ENCODE data around the gene BCS1L. TPM values are rescaled to one million over a fixed set of nuclear protein-coding genes. Genes with fewer than 3 reads are reported as not detected.

The BCS1L gene
- total RNA-seq, 4 donors from 2014 or later: 40.3 to 51.3 (median 42.8) TPM

- in situ Hi-C loops (cut with MboI; ENCODE audit: low pct_ligation_motif_present in 1 of 4, low pct_unique_long_range_greater_than_20kb in 1 of 4, low sequenced_read_pairs in 3 of 4): no loop called here
- WGBS, 2 donors (ENCODE audit: low coverage in 1 of 2): 94 to 96% methylated on average over 6 to 7 of the region's 7 CpGs
- peaks cover 6 to 9% (median 7%) of the 10 kb centered on the region in 4 donors for H3K4me1 ChIP-seq
Observed at GRCh38 chr2:218664653-218665052, 5.2 kb downstream of the BCS1L start.

GRCh38 chr2:218671097-218671653 is 11.7 kb downstream of the BCS1L start:
- Histone ChIP-seq H3K27me3 (no peaks in the 10 kb centered on the region), H3K4me3 (peak overlapping the region; percentile 39 to 79 (median 72)), H3K4me1 (peaks cover 12 to 17% (median 16%) of the 10 kb centered on the region in 4 donors), H3K36me3 (peaks cover 0 to 14% (median 2%) of the 10 kb centered on the region in 4 donors), H3K27ac (peak overlapping the region; percentile 73 to 84 (median 83)), H3K9me3 (no peaks in the 10 kb centered on the region)
- in situ Hi-C loops (cut with MboI; ENCODE audit: low pct_ligation_motif_present in 1 of 4, low pct_unique_long_range_greater_than_20kb in 1 of 4, low sequenced_read_pairs in 3 of 4) (no loop called here), intact Hi-C loops (cut with DNase I; ENCODE audit: low total_unique reads) (no loop called here)
- TF ChIP-seq POLR2AphosphoS5 (IDR thresholded peaks at IDR 0.05): no peak
- TF ChIP-seq POLR2A (IDR thresholded peaks at IDR 0.05): no peak
- no peak for TF ChIP-seq CTCF (IDR thresholded peaks at IDR 0.05)
- no peak for TF ChIP-seq EP300 (IDR thresholded peaks at IDR 0.05; ENCODE audit: low read depth)
- WGBS, 2 donors (ENCODE audit: low coverage in 1 of 2): 40 to 53% methylated on average over 8 to 12 of the region's 12 CpGs
- DNase-seq: no peak

More at GRCh38 chr2:218664653-218665052, 5.2 kb downstream of the BCS1L start:
- TF ChIP-seq POLR2A (IDR thresholded peaks at IDR 0.05) (no peak), EP300 (IDR thresholded peaks at IDR 0.05; ENCODE audit: low read depth) (no peak), POLR2AphosphoS5 (IDR thresholded peaks at IDR 0.05) (no peak), CTCF (IDR thresholded peaks at IDR 0.05) (no peak)
- Histone ChIP-seq H3K36me3 (peaks cover 0 to 39% (median 20%) of the 10 kb centered on the region in 4 donors), H3K27me3 (no peaks in the 10 kb centered on the region), H3K9me3 (no peaks in the 10 kb centered on the region), H3K4me3 (no peak overlapping the region), H3K27ac (no peak overlapping the region)
- no peak for DNase-seq
- intact Hi-C loops (cut with DNase I; ENCODE audit: low total_unique reads): no loop called here

- DNase-seq: peak; percentile 84
- H3K4me1 ChIP-seq: peaks cover 12 to 17% (median 16%) of the 10 kb centered on the region in 4 donors
- WGBS, 2 donors (ENCODE audit: low coverage in 1 of 2): 1% methylated on average over 12 to 48 of the region's 49 CpGs
- H3K9me3 ChIP-seq: no peaks in the 10 kb centered on the region
- H3K27me3 ChIP-seq: no peaks in the 10 kb centered on the region
- intact Hi-C loops (cut with DNase I; ENCODE audit: low total_unique reads) (no loop called here), in situ Hi-C loops (cut with MboI; ENCODE audit: low pct_ligation_motif_present in 1 of 4, low pct_unique_long_range_greater_than_20kb in 1 of 4, low sequenced_read_pairs in 3 of 4) (no loop called here)
- peak within 1 kb of the TSS; percentile 73 to 84 (median 83) for H3K27ac ChIP-seq
- TF ChIP-seq POLR2AphosphoS5 (IDR thresholded peaks at IDR 0.05) (peak; percentile 80 to 90 (median 87)), POLR2A (IDR thresholded peaks at IDR 0.05) (peak; percentile 84), CTCF (IDR thresholded peaks at IDR 0.05) (no peak)
- peak within 1 kb of the TSS; percentile 39 to 79 (median 72) for H3K4me3 ChIP-seq
- peaks cover 0 to 10% (median 0%) of the 10 kb centered on the region in 4 donors for H3K36me3 ChIP-seq
Observed at GRCh38 chr2:218671654-218672566, 12.4 kb downstream of the BCS1L start, which contains the start of the genes RNF25 and STK36. Gene RNF25, minus strand, starts transcription at chr2:218672002. Its CDS starts 32 bp downstream, at chr2:218671970. Gene STK36, plus strand, starts transcription at chr2:218672086. Its CDS starts 744 bp downstream, at chr2:218672830.

GRCh38 chr2:218679119-218679518 is 19.6 kb downstream of the BCS1L start:
- no peaks in the 10 kb centered on the region for H3K27me3 ChIP-seq
- peaks cover 0 to 4% (median 0%) of the 10 kb centered on the region in 4 donors for H3K36me3 ChIP-seq
- intact Hi-C loops (cut with DNase I; ENCODE audit: low total_unique reads): no loop called here
- no peak for DNase-seq
- 66% methylated on average over 4 of the region's 4 CpGs; no CpG with 5 or more reads in 1 of the 2 donors for WGBS, 2 donors (ENCODE audit: low coverage in 1 of 2)
- H3K9me3 ChIP-seq: no peaks in the 10 kb centered on the region
- no peak overlapping the region for H3K4me3 ChIP-seq
- TF ChIP-seq CTCF (IDR thresholded peaks at IDR 0.05) (no peak), POLR2AphosphoS5 (IDR thresholded peaks at IDR 0.05) (no peak), POLR2A (IDR thresholded peaks at IDR 0.05) (no peak), EP300 (IDR thresholded peaks at IDR 0.05; ENCODE audit: low read depth) (no peak)
- in situ Hi-C loops (cut with MboI; ENCODE audit: low pct_ligation_motif_present in 1 of 4, low pct_unique_long_range_greater_than_20kb in 1 of 4, low sequenced_read_pairs in 3 of 4): no loop called here
- no peaks in the 10 kb centered on the region for H3K4me1 ChIP-seq
- no peak overlapping the region for H3K27ac ChIP-seq
